Measurements from ENCODE around the gene EIF1.
"Not testable (repeated sequence)": the region's sequence is repeated elsewhere in the genome, so short reads cannot be mapped to it uniquely, and the experiment has no call there.

Gene EIF1

GRCh38 chr17:41695954-41696757 lies 7.5 kb downstream of the EIF1 start:
- Histone ChIP-seq H3K27me3 (ENCODE audit: insufficient read depth, low read length) (no peaks in the 10 kb centered on the region), H3K9me3 (ENCODE audit: insufficient read depth, low read depth, low read length) (no peaks in the 10 kb centered on the region), H3K36me3 (ENCODE audit: insufficient read depth, low read length) (peaks cover 28% of the 10 kb centered on the region), H3K4me3 (ENCODE audit: low read length) (no peak overlapping the region), H3K27ac (ENCODE audit: low read depth, low read length) (no peak overlapping the region), H3K9ac (ENCODE audit: low read depth, low read length) (no peak overlapping the region), H3K4me1 (ENCODE audit: insufficient read depth, low read length) (no peaks in the 10 kb centered on the region)
- 71% methylated on average over 11 of the region's 11 CpGs for WGBS

GRCh38 chr17:41697122-41697962 lies 8.7 kb downstream of the EIF1 start:
- no peak overlapping the region for H3K27ac ChIP-seq (ENCODE audit: low read depth, low read length)
- no peaks in the 10 kb centered on the region for H3K9me3 ChIP-seq (ENCODE audit: insufficient read depth, low read depth, low read length)
- H3K4me1 ChIP-seq (ENCODE audit: insufficient read depth, low read length) = no peaks in the 10 kb centered on the region
- 82% methylated on average over 5 of the region's 6 CpGs for WGBS
- H3K9ac ChIP-seq (ENCODE audit: low read depth, low read length) = no peak overlapping the region
- H3K36me3 ChIP-seq (ENCODE audit: insufficient read depth, low read length) = peaks cover 16% of the 10 kb centered on the region
- H3K27me3 ChIP-seq (ENCODE audit: insufficient read depth, low read length) = 0 out of 2 replicates have a peak, but pooled peaks cover 3% of the 10 kb centered on the region
- H3K4me3 ChIP-seq (ENCODE audit: low read length) = no peak overlapping the region

- H3K27me3 ChIP-seq (ENCODE audit: insufficient read depth, low read length) = peaks cover 24% of the 10 kb centered on the region
- H3K36me3 ChIP-seq (ENCODE audit: insufficient read depth, low read length); H3K4me1 ChIP-seq (ENCODE audit: insufficient read depth, low read length); H3K27ac ChIP-seq (ENCODE audit: low read depth, low read length); H3K9me3 ChIP-seq (ENCODE audit: insufficient read depth, low read depth, low read length); H3K4me3 ChIP-seq (ENCODE audit: low read length); H3K9ac ChIP-seq (ENCODE audit: low read depth, low read length): not testable (repeated sequence)
- WGBS = 96% methylated on average over 3 of the region's 3 CpGs
Observed at GRCh38 chr17:41700843-41701242, 12.2 kb downstream of the EIF1 start.

- no peak overlapping the region for H3K27ac ChIP-seq (ENCODE audit: low read depth, low read length)
- H3K27me3 ChIP-seq (ENCODE audit: insufficient read depth, low read length) = peaks cover 42% of the 10 kb centered on the region
- H3K36me3 ChIP-seq (ENCODE audit: insufficient read depth, low read length) = no peaks in the 10 kb centered on the region
- H3K4me3 ChIP-seq (ENCODE audit: low read length) = no peak overlapping the region
- H3K9me3 ChIP-seq (ENCODE audit: insufficient read depth, low read depth, low read length) = no peaks in the 10 kb centered on the region
- H3K9ac ChIP-seq (ENCODE audit: low read depth, low read length) = no peak overlapping the region
- peaks cover 11% of the 10 kb centered on the region; the same call in 1 of the 2 replicates for H3K4me1 ChIP-seq (ENCODE audit: insufficient read depth, low read length)
- 94% methylated on average over 8 of the region's 8 CpGs for WGBS
Observed at GRCh38 chr17:41702712-41703111, 14.0 kb downstream of the EIF1 start.

- H3K4me3 ChIP-seq (ENCODE audit: low read length) = no peak overlapping the region
- H3K9ac ChIP-seq (ENCODE audit: low read depth, low read length) = no peak overlapping the region
- H3K27me3 ChIP-seq (ENCODE audit: insufficient read depth, low read length) = peaks cover 69% of the 10 kb centered on the region
- H3K9me3 ChIP-seq (ENCODE audit: insufficient read depth, low read depth, low read length) = no peaks in the 10 kb centered on the region
- peak overlapping the region; percentile 30; the same call in 1 of the 2 replicates for H3K27ac ChIP-seq (ENCODE audit: low read depth, low read length)
- WGBS = 22% methylated on average over 13 of the region's 13 CpGs
- no peaks in the 10 kb centered on the region for H3K36me3 ChIP-seq (ENCODE audit: insufficient read depth, low read length)
- H3K4me1 ChIP-seq (ENCODE audit: insufficient read depth, low read length) = peaks cover 11% of the 10 kb centered on the region; the same call in 1 of the 2 replicates
Observed at GRCh38 chr17:41705271-41705991, 16.7 kb downstream of the EIF1 start.

GRCh38 chr17:41707803-41708669 lies 19.4 kb downstream of the EIF1 start:
- no peak overlapping the region for H3K4me3 ChIP-seq (ENCODE audit: low read length)
- 75% methylated on average over 10 of the region's 10 CpGs for WGBS
- no peak overlapping the region for H3K9ac ChIP-seq (ENCODE audit: low read depth, low read length)
- no peak overlapping the region for H3K27ac ChIP-seq (ENCODE audit: low read depth, low read length)
- no peaks in the 10 kb centered on the region for H3K9me3 ChIP-seq (ENCODE audit: insufficient read depth, low read depth, low read length)
- H3K36me3 ChIP-seq (ENCODE audit: insufficient read depth, low read length) = no peaks in the 10 kb centered on the region
- peaks cover 87% of the 10 kb centered on the region for H3K27me3 ChIP-seq (ENCODE audit: insufficient read depth, low read length)
- peaks cover 11% of the 10 kb centered on the region; the same call in 1 of the 2 replicates for H3K4me1 ChIP-seq (ENCODE audit: insufficient read depth, low read length)

GRCh38 chr17:41710472-41711090 lies 21.9 kb downstream of the EIF1 start:
- 79% methylated on average over 8 of the region's 8 CpGs for WGBS
- Histone ChIP-seq H3K4me3 (ENCODE audit: low read length) (no peak overlapping the region), H3K36me3 (ENCODE audit: insufficient read depth, low read length) (no peaks in the 10 kb centered on the region), H3K9ac (ENCODE audit: low read depth, low read length) (no peak overlapping the region), H3K4me1 (ENCODE audit: insufficient read depth, low read length) (peaks cover 4% of the 10 kb centered on the region; the same call in 1 of the 2 replicates), H3K27me3 (ENCODE audit: insufficient read depth, low read length) (peaks cover 73% of the 10 kb centered on the region), H3K27ac (ENCODE audit: low read depth, low read length) (no peak overlapping the region), H3K9me3 (ENCODE audit: insufficient read depth, low read depth, low read length) (no peaks in the 10 kb centered on the region)

- Histone ChIP-seq H3K9ac (ENCODE audit: low read depth, low read length) (no peak within 1 kb of the TSS), H3K4me3 (ENCODE audit: low read length) (no peak within 1 kb of the TSS), H3K9me3 (ENCODE audit: insufficient read depth, low read depth, low read length) (no peaks in the 10 kb centered on the region), H3K36me3 (ENCODE audit: insufficient read depth, low read length) (no peaks in the 10 kb centered on the region), H3K4me1 (ENCODE audit: insufficient read depth, low read length) (no peaks in the 10 kb centered on the region), H3K27ac (ENCODE audit: low read depth, low read length) (no peak within 1 kb of the TSS), H3K27me3 (ENCODE audit: insufficient read depth, low read length) (peaks cover 61% of the 10 kb centered on the region)
- 88% methylated on average over 12 of the region's 12 CpGs for whole genome bisulfite sequencing
Observed at GRCh38 chr17:41711669-41712400, 23.1 kb downstream of the EIF1 start, which contains the start of gene GAST. Gene GAST, plus strand, starts transcription at chr17:41712331. Its CDS starts 3,106 bp downstream, at chr17:41715437.

GRCh38 chr17:41717408-41718286 lies 29.0 kb downstream of the EIF1 start:
- Histone ChIP-seq H3K27ac (ENCODE audit: low read depth, low read length) (no peak overlapping the region), H3K4me1 (ENCODE audit: insufficient read depth, low read length) (peaks cover 4% of the 10 kb centered on the region; the same call in 1 of the 2 replicates), H3K9me3 (ENCODE audit: insufficient read depth, low read depth, low read length) (no peaks in the 10 kb centered on the region), H3K9ac (ENCODE audit: low read depth, low read length) (no peak overlapping the region), H3K4me3 (ENCODE audit: low read length) (no peak overlapping the region), H3K27me3 (ENCODE audit: insufficient read depth, low read length) (peaks cover 5% of the 10 kb centered on the region), H3K36me3 (ENCODE audit: insufficient read depth, low read length) (no peaks in the 10 kb centered on the region)
- 80% methylated on average over 12 of the region's 15 CpGs for WGBS
